Measurements from ENCODE around the gene HKDC1. TPM values are rescaled to one million over a fixed set of nuclear protein-coding genes. Genes with fewer than 3 reads are reported as not detected.

Gene HKDC1
- total RNA-seq, 1 experiment from 2014 or later, result 0.68 TPM

DNA sequence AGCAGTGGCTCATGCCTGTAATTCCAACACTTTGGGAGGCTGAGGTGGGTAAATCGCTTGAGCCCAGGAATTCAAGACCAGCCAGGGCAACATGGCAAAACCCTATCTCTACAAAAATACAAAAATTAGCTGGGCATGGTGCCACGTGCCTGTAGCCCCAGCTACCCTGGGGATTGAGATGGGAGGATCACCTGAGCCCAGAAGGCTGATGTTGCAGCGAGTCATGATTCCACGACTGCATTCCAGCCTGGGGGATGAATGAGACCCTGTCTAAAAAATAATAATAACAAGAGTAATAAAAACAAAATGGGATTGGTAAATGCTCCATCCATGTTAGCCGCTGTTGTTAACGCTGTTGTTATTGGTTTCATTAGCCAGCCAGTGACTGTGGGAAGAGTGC, 1.3 kb upstream of the HKDC1 start:
- intact Hi-C loops (cut with micrococcal nuclease), result loop anchor here (5.0 kb wide), 1 partner anchor 97 kb away; the partner anchor contains the start of gene VPS26A
- no peaks in the 10 kb centered on the region for H3K36me3 Mint-ChIP-seq (ENCODE audit: insufficient read depth, unreplicated experiment)
- BruUV-seq (replicated peaks), result no TSS peak
- H3K27me3 Mint-ChIP-seq (ENCODE audit: insufficient read depth, unreplicated experiment), result no peaks in the 10 kb centered on the region
- H3K4me3 Mint-ChIP-seq (ENCODE audit: unreplicated experiment), result no peak overlapping the region
- no peak overlapping the region for H3K27ac Mint-ChIP-seq (ENCODE audit: low read depth, unreplicated experiment)
- no peak for DNase-seq (ENCODE audit: unreplicated experiment)
- no peak for TF ChIP-seq CTCF (IDR thresholded peaks at IDR 0.05; ENCODE audit: unreplicated experiment)
- ChIA-PET CTCF (no interaction called here), POLR2A (interaction anchor here (1.5 kb wide), 1 partner anchor 39 kb away, joined by 7 read pairs; the partner anchor contains the start of gene SUPV3L1)
- H3K9me3 Mint-ChIP-seq (ENCODE audit: unreplicated experiment), result no peaks in the 10 kb centered on the region
- H3K4me1 Mint-ChIP-seq (ENCODE audit: insufficient read depth, unreplicated experiment), result peaks cover 16% of the 10 kb centered on the region

GRCh38 chr10:69220507-69220906, 375 bp downstream of the HKDC1 start:
- ChIA-PET CTCF (no interaction called here), POLR2A (interaction anchor here (1.5 kb wide), 1 partner anchor 40 kb away, joined by 7 read pairs; the partner anchor contains the start of gene SUPV3L1)
- H3K27me3 Mint-ChIP-seq (ENCODE audit: insufficient read depth, unreplicated experiment), result no peaks in the 10 kb centered on the region
- H3K36me3 Mint-ChIP-seq (ENCODE audit: insufficient read depth, unreplicated experiment), result no peaks in the 10 kb centered on the region
- no peak overlapping the region for H3K4me3 Mint-ChIP-seq (ENCODE audit: unreplicated experiment)
- no peak for TF ChIP-seq CTCF (IDR thresholded peaks at IDR 0.05; ENCODE audit: unreplicated experiment)
- no peaks in the 10 kb centered on the region for H3K9me3 Mint-ChIP-seq (ENCODE audit: unreplicated experiment)
- no TSS peak for BruUV-seq (replicated peaks)
- intact Hi-C loops (cut with micrococcal nuclease), result no loop called here
- peaks cover 26% of the 10 kb centered on the region for H3K4me1 Mint-ChIP-seq (ENCODE audit: insufficient read depth, unreplicated experiment)
- no peak for DNase-seq (ENCODE audit: unreplicated experiment)
- no peak overlapping the region for H3K27ac Mint-ChIP-seq (ENCODE audit: low read depth, unreplicated experiment)

GRCh38 chr10:69222157-69223027, 2.3 kb downstream of the HKDC1 start:
- intact Hi-C loops (cut with micrococcal nuclease), result loop anchor here (2.0 kb wide), 1 partner anchor 42 kb away; the partner anchor contains the start of gene SUPV3L1
- peaks cover 28% of the 10 kb centered on the region for H3K4me1 Mint-ChIP-seq (ENCODE audit: insufficient read depth, unreplicated experiment)
- TF ChIP-seq CTCF (IDR thresholded peaks at IDR 0.05; ENCODE audit: unreplicated experiment), result peak; percentile 76
- no peaks in the 10 kb centered on the region for H3K27me3 Mint-ChIP-seq (ENCODE audit: insufficient read depth, unreplicated experiment)
- no peaks in the 10 kb centered on the region for H3K9me3 Mint-ChIP-seq (ENCODE audit: unreplicated experiment)
- POLR2A ChIA-PET, result interaction anchor here (0.7 to 1.5 kb wide), 9 partner anchors 9 to 170 kb away, joined by 3 to 9 read pairs (median 6); partner anchors contain the start of gene SUPV3L1
- DNase-seq (ENCODE audit: unreplicated experiment), result peak; percentile 96
- H3K27ac Mint-ChIP-seq (ENCODE audit: low read depth, unreplicated experiment), result peak overlapping the region; percentile 88
- H3K36me3 Mint-ChIP-seq (ENCODE audit: insufficient read depth, unreplicated experiment), result no peaks in the 10 kb centered on the region
- CTCF ChIA-PET, result interaction anchor here (0.6 to 1.0 kb wide), 5 partner anchors 9 to 698 kb away, joined by 3 to 6 read pairs (median 4); no protein-coding TSS in a partner anchor
- peak overlapping the region; percentile 40 for H3K4me3 Mint-ChIP-seq (ENCODE audit: unreplicated experiment)
- TSS peak; percentile 89 for BruUV-seq (replicated peaks)

- ChIA-PET POLR2A (interaction anchor here (0.7 to 1.5 kb wide), 7 partner anchors 9 to 170 kb away, joined by 3 to 9 read pairs (median 6); partner anchors contain the start of gene SUPV3L1), CTCF (interaction anchor here (0.6 to 1.0 kb wide), 4 partner anchors 9 to 477 kb away, joined by 3 to 4 read pairs (median 4); no protein-coding TSS in a partner anchor)
- Mint-ChIP-seq H3K4me3 (ENCODE audit: unreplicated experiment) (peak overlapping the region; percentile 40), H3K4me1 (ENCODE audit: insufficient read depth, unreplicated experiment) (peaks cover 28% of the 10 kb centered on the region), H3K27me3 (ENCODE audit: insufficient read depth, unreplicated experiment) (no peaks in the 10 kb centered on the region), H3K27ac (ENCODE audit: low read depth, unreplicated experiment) (peak overlapping the region; percentile 88), H3K9me3 (ENCODE audit: unreplicated experiment) (no peaks in the 10 kb centered on the region), H3K36me3 (ENCODE audit: insufficient read depth, unreplicated experiment) (no peaks in the 10 kb centered on the region)
- TSS peak; percentile 93 for BruUV-seq (replicated peaks)
- TF ChIP-seq CTCF (IDR thresholded peaks at IDR 0.05; ENCODE audit: unreplicated experiment), result no peak
- intact Hi-C loops (cut with micrococcal nuclease), result loop anchor here (2.0 kb wide), 1 partner anchor 42 kb away; the partner anchor contains the start of gene SUPV3L1
- DNase-seq (ENCODE audit: unreplicated experiment), result no peak
Measured at GRCh38 chr10:69223028-69223342, 2.9 kb downstream of the HKDC1 start.

Measured in MCF 10A (cell line).